Skeletal muscle cell (primary cell): ENCODE data around the gene DPT.

Source experiments
- DNase-seq: peaks from one replicate; pipeline ENCODE4 v3.0.0-alpha.2; 2010; ENCODE audit warnings: low read depth
- H3K4me3 ChIP-seq: 2 replicates; pipeline ENCODE4 v1.5.1; 2011; ENCODE audit warnings: low read depth, mild to moderate bottlenecking, control low read depth, low read length, moderate library complexity

The DPT gene

DNA sequence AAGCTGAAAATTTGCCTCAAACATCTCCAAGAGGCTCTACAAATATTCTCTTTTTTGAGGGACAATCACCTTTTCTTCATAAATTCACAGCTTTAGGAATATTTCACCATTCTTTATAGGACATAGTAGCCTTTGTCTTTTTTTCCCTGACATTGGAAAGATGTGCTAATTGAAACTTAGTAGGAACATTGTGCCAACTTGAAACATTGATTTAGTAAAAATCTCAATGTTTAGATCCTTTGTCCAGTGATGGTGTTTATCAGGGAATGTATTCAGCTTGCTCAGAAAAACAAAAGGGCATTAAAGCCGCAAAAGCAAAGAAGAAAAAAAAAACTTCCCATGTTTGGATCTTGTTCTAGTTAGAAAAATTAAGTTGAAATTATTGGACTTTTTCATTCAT lies 52.1 kb downstream of the DPT start:
- H3K4me3 ChIP-seq: no peak overlapping the region
- no peak for DNase-seq

DNA sequence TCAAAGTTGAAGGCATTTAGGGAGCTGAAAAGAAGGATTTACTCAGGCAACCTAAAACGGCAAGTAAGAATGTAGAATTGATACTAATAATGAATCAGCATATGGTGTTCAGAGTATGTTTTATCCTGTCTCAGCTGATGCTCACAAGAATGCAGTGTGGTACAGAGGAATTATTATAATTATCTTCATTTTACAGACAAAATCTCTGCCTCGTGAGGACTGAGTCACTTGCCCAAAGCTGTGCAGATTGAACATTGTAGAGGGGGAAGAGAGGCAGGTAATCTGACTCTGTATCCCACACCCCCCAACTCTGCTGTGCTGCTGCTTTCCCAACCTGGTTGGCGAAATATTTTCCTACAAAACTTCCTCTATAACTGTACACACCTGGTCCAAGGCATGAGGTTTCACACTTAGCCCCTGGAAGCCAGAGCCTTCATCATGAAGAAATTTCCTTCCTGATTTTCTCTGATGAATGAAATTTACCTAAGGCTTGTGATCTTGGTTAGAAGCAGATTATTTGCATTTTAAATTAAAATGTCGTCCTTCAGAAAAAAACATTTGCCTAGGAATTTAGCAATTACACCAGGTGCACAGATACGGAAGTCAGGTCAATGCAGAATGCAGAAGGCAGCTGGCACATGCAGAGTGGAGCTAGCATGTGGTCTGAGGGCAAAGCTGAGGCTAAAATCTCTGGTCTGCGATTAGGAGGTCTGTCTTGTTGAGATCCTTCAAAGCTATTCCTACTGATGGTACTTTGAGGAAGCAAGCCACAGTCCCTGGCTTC lies 52.8 kb downstream of the DPT start:
- no peak for DNase-seq
- no peak overlapping the region for H3K4me3 ChIP-seq

DNA sequence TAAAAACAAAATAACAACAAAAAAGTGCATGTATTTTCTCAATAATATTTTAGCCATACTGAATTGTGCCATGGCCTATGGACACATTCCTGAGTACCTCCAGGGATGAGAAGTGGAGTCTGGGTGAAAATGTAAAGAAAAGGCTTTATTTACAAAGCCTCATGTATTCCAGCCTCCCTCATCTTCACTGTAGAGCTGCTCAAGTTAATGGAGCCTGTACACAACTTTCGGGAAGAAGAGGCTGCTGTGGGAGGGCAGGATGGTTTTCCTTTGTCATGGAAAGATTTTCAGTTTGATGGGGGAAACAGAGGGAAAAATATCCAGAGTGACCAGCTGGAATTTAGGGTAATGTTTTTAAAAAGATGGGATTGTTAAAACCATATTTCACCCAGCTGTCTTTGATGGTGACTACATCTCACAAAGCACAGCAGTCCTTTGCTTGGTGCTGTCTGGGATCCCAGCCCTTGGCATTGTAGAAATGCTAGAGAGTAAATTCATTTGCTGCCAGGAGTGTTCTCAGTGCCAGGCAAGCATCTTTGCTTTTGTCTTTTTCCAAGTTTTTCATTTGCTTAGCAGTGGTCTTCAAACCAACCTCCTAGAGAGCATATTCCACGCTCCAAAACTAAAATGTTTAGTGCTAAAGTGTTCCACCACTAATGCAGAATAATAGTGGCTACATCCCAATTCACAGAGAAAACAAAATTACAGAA lies 54.9 kb downstream of the DPT start:
- H3K4me3 ChIP-seq: no peak overlapping the region
- DNase-seq: no peak

DNA sequence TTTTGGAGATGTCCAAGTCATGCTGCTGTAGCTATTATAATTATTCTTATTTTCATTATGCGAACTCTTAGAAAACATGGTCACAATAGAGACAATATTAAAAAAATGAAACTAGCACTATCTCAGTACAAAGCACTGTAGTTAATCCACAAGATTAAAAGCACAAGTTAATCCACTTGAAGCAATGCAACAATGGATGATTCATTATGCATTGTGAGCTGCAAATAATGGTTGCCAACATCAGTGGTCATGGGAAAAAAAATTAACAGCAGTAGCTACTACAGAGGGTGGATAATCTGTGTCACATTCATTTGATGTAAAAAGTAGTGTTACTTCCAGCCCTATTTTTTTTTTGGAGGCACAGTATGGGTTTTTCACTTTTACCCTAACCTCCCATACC lies 56.7 kb downstream of the DPT start:
- no peak for DNase-seq
- H3K4me3 ChIP-seq: no peak overlapping the region

DNA sequence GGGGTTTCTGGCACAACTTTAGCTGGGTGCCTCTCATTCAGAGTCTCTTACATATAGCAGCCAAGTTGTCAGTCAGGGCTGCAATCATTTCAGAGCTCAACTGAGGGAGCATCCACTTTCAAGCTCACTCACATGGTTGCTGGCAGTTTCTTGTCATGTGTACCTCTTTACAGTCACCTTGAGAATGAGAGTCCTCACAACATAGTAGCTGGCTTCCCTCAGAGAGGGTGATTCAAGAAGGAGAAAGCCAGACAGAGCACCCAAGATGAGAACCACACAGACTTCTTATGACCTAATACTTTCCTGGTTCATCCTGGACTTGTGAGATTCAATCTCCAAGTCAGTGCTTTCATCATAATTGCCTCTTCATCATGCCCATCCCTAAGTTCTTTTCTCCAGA lies 57.2 kb downstream of the DPT start:
- DNase-seq: no peak
- no peak overlapping the region for H3K4me3 ChIP-seq

DNA sequence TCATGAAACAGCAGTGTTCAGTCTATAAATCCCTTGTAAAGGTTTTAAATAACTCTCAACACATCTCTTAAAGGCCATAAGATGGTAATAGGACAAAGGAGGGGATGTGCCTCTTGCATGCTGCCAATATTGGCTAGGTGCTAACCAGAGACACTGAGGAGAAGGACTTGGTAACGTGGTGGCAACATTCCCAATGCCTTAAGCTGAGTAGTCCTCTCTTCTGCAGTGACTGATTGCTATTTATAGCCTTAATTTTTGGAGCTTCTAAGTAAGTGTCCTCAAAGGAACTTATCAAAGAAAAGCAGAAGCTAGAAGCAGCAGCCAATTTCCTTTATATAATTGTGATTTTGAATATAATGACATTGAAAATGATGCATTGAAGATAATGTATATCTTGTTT lies 63.0 kb downstream of the DPT start:
- no peak overlapping the region for H3K4me3 ChIP-seq
- DNase-seq: no peak

DNA sequence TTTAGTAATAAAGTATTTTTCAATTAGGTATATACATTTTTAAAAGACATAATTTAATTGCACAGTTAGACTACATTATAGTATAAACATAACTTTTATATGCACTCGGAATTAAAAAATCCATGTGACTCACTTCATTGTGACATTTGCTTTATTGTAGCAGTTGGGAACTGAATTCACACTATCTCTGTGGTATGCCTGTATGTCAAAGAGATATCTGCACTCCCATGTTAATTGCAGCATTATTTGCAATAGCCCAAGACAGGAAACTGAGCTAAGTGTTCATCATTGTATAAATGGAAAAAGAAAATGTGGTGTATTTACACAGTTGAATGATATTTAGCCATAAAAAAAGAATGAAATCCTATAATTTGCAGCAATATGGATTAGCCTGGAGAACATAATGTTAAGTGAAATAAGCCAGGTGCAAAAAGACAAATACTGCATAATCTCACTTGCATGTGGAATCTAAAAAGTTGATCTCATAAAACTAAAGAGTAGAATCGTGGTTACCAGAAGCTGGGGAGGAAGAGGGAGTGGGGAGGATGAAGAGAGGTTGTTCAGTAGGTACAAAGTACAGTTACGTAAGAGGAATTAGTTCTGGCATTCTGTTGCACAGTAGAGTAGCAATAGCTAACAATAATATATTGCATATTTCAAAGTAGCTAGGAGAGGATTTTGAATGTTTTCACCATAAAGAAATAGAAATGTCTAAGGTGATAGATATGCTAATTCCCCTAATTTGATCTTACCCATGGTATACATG lies 64.8 kb downstream of the DPT start:
- no peak overlapping the region for H3K4me3 ChIP-seq
- DNase-seq: no peak

DNA sequence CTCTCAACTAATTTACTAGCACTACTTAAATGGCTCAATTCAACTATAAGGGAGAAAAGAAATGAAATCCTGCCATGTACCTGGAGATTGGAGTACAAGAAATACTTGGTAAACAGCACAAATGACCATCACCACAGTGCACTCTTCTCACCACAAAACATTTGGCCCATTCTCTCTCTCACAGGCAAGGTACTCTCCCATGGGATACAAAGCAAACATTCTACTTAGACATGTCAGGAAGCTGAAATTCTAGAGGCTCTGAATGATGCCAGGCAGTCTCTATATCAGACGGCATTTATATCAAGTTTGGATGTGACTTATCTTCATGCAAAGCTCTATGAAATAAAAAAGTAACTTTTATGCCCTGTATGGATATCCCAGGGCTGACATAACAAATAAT lies 72.5 kb downstream of the DPT start:
- no peak for DNase-seq
- no peak overlapping the region for H3K4me3 ChIP-seq

DNA sequence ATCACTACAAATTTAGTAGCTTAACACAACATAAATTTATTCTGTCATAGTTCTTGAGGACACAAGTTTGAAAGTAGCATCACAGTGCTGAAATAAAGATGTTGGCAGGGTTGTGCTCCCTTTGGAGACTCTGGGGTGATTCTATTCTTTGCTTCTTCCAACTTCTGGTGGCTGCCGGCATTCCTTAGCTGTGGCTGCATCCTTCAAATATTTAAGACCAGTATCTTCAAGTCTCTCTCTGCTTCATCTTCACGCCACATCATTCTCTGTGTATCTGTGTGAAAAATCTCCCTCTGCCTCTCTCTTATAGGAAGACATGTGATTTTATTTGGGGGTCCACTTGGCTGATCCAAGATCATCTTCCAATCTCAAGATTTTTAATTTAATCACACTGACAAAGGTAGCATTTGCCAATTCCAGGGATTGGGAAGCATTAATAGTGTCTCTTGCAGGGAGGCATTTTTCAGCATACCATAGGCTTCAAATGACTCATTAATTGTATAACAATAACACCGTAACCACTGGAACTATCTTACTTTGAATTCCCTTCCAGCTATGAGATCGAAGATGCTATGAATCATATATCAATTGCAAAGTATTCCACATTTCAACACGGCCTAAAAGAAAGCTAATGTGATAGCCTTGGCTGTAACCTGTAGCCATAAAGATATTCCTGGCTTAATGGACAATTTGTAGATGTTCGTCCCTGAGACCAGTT lies 74.6 kb downstream of the DPT start:
- H3K4me3 ChIP-seq: no peak overlapping the region
- DNase-seq: no peak

DNA sequence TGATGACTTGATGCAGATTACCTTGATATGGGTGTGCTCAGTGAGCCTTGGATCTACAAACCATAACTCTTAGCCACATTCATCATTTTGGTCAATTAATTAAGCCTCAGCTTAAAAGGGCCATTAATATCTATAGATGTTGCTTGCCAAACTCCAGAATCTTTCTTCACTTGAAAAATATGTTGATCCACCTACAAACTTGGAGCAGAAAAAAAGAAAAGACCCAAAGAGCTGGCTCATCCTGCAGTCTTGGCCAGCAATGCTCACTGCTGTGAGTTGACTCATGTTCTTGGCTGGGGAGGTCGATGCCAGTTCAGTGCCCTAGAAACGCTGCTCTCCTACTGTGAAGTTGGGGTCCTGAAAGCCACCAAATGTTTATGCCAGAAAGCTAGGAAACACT lies 75.4 kb downstream of the DPT start:
- no peak for DNase-seq
- no peak overlapping the region for H3K4me3 ChIP-seq

DNA sequence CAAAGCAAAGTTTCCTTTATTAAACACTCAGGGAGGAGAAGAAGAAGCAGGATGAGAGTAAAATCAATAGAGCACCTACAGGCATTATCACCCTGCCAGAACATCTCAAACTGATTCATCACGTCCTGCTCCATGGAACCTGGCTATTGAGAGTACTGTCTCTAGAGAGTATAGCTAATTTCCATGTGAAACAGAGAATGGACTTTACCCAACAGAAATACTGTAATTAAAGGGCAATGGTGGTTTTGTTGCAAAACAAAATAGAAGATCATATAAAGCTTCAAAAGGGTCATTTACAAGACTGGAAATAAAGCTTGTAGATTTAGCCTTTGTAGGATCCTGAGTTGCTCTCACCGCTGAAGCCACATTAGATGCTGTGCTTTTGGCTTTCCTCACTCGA lies 83.3 kb downstream of the DPT start:
- DNase-seq: no peak
- H3K4me3 ChIP-seq: no peak overlapping the region
